ENCODE measurements around the gene NDUFA9. TPM values are rescaled to one million over a fixed set of nuclear protein-coding genes. Genes with fewer than 3 reads are reported as not detected.

Gene NDUFA9
- total RNA-seq, 1 experiment from 2014 or later, result 97.8 TPM

DNA sequence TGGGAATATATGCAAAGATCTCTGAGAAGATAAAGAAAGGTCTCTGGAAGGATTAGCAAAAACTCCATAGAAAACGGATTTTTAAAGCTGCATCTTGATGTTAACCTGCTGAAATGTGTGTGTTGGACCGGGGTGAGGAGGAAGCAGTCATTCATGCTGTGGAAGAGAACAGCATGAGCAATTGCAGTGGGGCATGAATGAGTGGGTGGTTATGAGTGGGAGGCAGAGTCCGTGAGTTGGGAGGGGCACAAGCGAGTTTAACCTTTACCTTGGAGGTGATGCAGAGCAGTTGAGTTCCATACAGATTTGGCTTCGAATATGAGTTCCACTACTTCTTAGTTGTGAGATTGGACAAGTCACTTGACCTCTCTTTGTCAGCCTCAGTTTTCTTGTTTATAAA is 41.8 kb downstream of the NDUFA9 start:
- no peak overlapping the region for H3K27ac Mint-ChIP-seq
- H3K9me3 Mint-ChIP-seq, result peaks cover 7% of the 10 kb centered on the region
- ATAC-seq (no peak), DNase-seq (ENCODE audit: low spot score) (no peak)
- TF ChIP-seq TEAD1 (CRISPR knock-in tag; IDR thresholded peaks at IDR 0.05) (no peak), GRHL2 (CRISPR knock-in tag; IDR thresholded peaks at IDR 0.05; ENCODE audit: insufficient replicate concordance, severe bottlenecking) (no peak), ZNF263 (CRISPR knock-in tag; IDR thresholded peaks at IDR 0.05; ENCODE audit: low read depth) (no peak), MYBL2 (CRISPR knock-in tag; IDR thresholded peaks at IDR 0.05) (no peak), AFF4 (CRISPR knock-in tag; IDR thresholded peaks at IDR 0.05; ENCODE audit: borderline replicate concordance) (no peak)
- no peak overlapping the region for H3K4me3 Mint-ChIP-seq
- POLR2A ChIA-PET, result no interaction called here
- no peaks in the 10 kb centered on the region for H3K27me3 Mint-ChIP-seq (ENCODE audit: low read depth)
- CTCF ChIA-PET, result no interaction called here
- peaks cover 60% of the 10 kb centered on the region for H3K36me3 Mint-ChIP-seq
- no peaks in the 10 kb centered on the region for H3K4me1 Mint-ChIP-seq

Other genes with a start within 250 kb of the NDUFA9 start
- gene FGF6, start 203.3 kb upstream of the NDUFA9 start, total RNA-seq (2021), result not detected in 3 replicates
- 39.4 to 45.2 TPM (median 41.9 TPM) in 3 replicates for gene RAD51AP1, start 110.2 kb upstream of the NDUFA9 start, total RNA-seq (2021)
- 8.8 to 12.2 TPM (median 11.3 TPM) in 3 replicates for gene DYRK4, start 86.9 kb upstream of the NDUFA9 start, total RNA-seq (2021)
- gene AKAP3, start 63 bp upstream of the NDUFA9 start, total RNA-seq (2021), result 1.8 to 2.6 TPM (median 1.9 TPM) in 3 replicates
- 6.0 to 8.8 TPM (median 7.2 TPM) in 3 replicates for gene GALNT8, start 71.3 kb downstream of the NDUFA9 start, total RNA-seq (2021)

All from WTC11 (cell line).